ENCODE data around the gene HMCN1.

The HMCN1 gene

GRCh38 chr1:186228749-186229148 is 494.6 kb downstream of the HMCN1 start:
- ATAC-seq (replicated peaks; ENCODE audit: extremely low read depth, poor library complexity, severe bottlenecking) = no peak
- Mint-ChIP-seq H3K36me3 (ENCODE audit: insufficient read depth) (no peaks in the 10 kb centered on the region), H3K27ac (ENCODE audit: low read depth) (no peak overlapping the region), H3K4me1 (no peaks in the 10 kb centered on the region), H3K27me3 (peaks cover 15% of the 10 kb centered on the region), H3K9me3 (no peaks in the 10 kb centered on the region), H3K4me3 (no peak overlapping the region)
- no peak for DNase-seq (ENCODE audit: low spot score in 2 of 2)

- peaks cover 25% of the 10 kb centered on the region for H3K27me3 Mint-ChIP-seq
- H3K9me3 Mint-ChIP-seq = no peaks in the 10 kb centered on the region
- H3K4me3 Mint-ChIP-seq = no peak overlapping the region
- DNase-seq (ENCODE audit: low spot score in 2 of 2) (no peak), ATAC-seq (replicated peaks; ENCODE audit: extremely low read depth, poor library complexity, severe bottlenecking) (no peak)
- no peak overlapping the region for H3K27ac Mint-ChIP-seq (ENCODE audit: low read depth)
- H3K36me3 Mint-ChIP-seq (ENCODE audit: insufficient read depth) = no peaks in the 10 kb centered on the region
- H3K4me1 Mint-ChIP-seq = no peaks in the 10 kb centered on the region
Observed at GRCh38 chr1:186231861-186232436, 497.8 kb downstream of the HMCN1 start.

GRCh38 chr1:186234976-186235686 is 500.9 kb downstream of the HMCN1 start:
- no peaks in the 10 kb centered on the region for H3K4me1 Mint-ChIP-seq
- H3K9me3 Mint-ChIP-seq = no peaks in the 10 kb centered on the region
- peaks cover 28% of the 10 kb centered on the region for H3K27me3 Mint-ChIP-seq
- H3K4me3 Mint-ChIP-seq = no peak overlapping the region
- no peak overlapping the region for H3K27ac Mint-ChIP-seq (ENCODE audit: low read depth)
- H3K36me3 Mint-ChIP-seq (ENCODE audit: insufficient read depth) = no peaks in the 10 kb centered on the region
- DNase-seq (ENCODE audit: low spot score in 2 of 2) (no peak), ATAC-seq (replicated peaks; ENCODE audit: extremely low read depth, poor library complexity, severe bottlenecking) (no peak)

- Mint-ChIP-seq H3K4me3 (no peak overlapping the region), H3K36me3 (ENCODE audit: insufficient read depth) (no peaks in the 10 kb centered on the region), H3K27ac (ENCODE audit: low read depth) (no peak overlapping the region), H3K4me1 (no peaks in the 10 kb centered on the region), H3K9me3 (no peaks in the 10 kb centered on the region), H3K27me3 (peaks cover 28% of the 10 kb centered on the region)
- DNase-seq (ENCODE audit: low spot score in 2 of 2) = no peak
- ATAC-seq (replicated peaks; ENCODE audit: extremely low read depth, poor library complexity, severe bottlenecking) = no peak
Observed at GRCh38 chr1:186235696-186236095, 501.5 kb downstream of the HMCN1 start.

- no peak for ATAC-seq (replicated peaks; ENCODE audit: extremely low read depth, poor library complexity, severe bottlenecking)
Observed at GRCh38 chr1:186236921-186237320, 502.7 kb downstream of the HMCN1 start.

GRCh38 chr1:186239171-186239570 is 505.0 kb downstream of the HMCN1 start:
- peaks cover 17% of the 10 kb centered on the region for H3K27me3 Mint-ChIP-seq
- DNase-seq (ENCODE audit: low spot score in 2 of 2) (no peak), ATAC-seq (replicated peaks; ENCODE audit: extremely low read depth, poor library complexity, severe bottlenecking) (no peak)
- H3K4me1 Mint-ChIP-seq = no peaks in the 10 kb centered on the region
- H3K9me3 Mint-ChIP-seq = no peaks in the 10 kb centered on the region
- H3K27ac Mint-ChIP-seq (ENCODE audit: low read depth) = no peak overlapping the region
- H3K36me3 Mint-ChIP-seq (ENCODE audit: insufficient read depth) = peaks cover 2% of the 10 kb centered on the region
- H3K4me3 Mint-ChIP-seq = no peak overlapping the region

More at GRCh38 chr1:186236921-186237320, 502.7 kb downstream of the HMCN1 start:
- H3K36me3 Mint-ChIP-seq (ENCODE audit: insufficient read depth) = no peaks in the 10 kb centered on the region
- H3K27ac Mint-ChIP-seq (ENCODE audit: low read depth) = no peak overlapping the region
- no peaks in the 10 kb centered on the region for H3K4me1 Mint-ChIP-seq
- H3K27me3 Mint-ChIP-seq = peaks cover 28% of the 10 kb centered on the region
- DNase-seq (ENCODE audit: low spot score in 2 of 2) = no peak
- no peak overlapping the region for H3K4me3 Mint-ChIP-seq
- no peaks in the 10 kb centered on the region for H3K9me3 Mint-ChIP-seq

GRCh38 chr1:186240436-186240835 is 506.2 kb downstream of the HMCN1 start:
- no peaks in the 10 kb centered on the region for H3K9me3 Mint-ChIP-seq
- peaks cover 15% of the 10 kb centered on the region for H3K27me3 Mint-ChIP-seq
- DNase-seq (ENCODE audit: low spot score in 2 of 2) = no peak
- H3K4me1 Mint-ChIP-seq = no peaks in the 10 kb centered on the region
- ATAC-seq (replicated peaks; ENCODE audit: extremely low read depth, poor library complexity, severe bottlenecking) = no peak
- no peak overlapping the region for H3K4me3 Mint-ChIP-seq
- peaks cover 2% of the 10 kb centered on the region for H3K36me3 Mint-ChIP-seq (ENCODE audit: insufficient read depth)
- H3K27ac Mint-ChIP-seq (ENCODE audit: low read depth) = no peak overlapping the region

All from central memory CD8-positive, alpha-beta T cell (primary cell).